Osteoblast (primary cell): ENCODE data around the gene EFL1. TPM values are rescaled to one million over a fixed set of nuclear protein-coding genes. Genes with fewer than 3 reads are reported as not detected.

ENCODE experiments used
- DNase-seq: peaks from one replicate; pipeline ENCODE4 v3.0.0; 2011; ENCODE audit warnings: low spot score, mixed read lengths; ENCODE audit not compliant: insufficient read length; ENCODE audit errors: missing footprints
- H2AFZ ChIP-seq: 2 replicates; pipeline ENCODE4 v1.6.0; 2011; ENCODE audit warnings: mild to moderate bottlenecking, low read length
- H3K27ac ChIP-seq: 2 replicates; pipeline ENCODE4 v1.5.1; 2011; ENCODE audit warnings: mild to moderate bottlenecking, low read depth, low read length, moderate library complexity
- H3K27me3 ChIP-seq: 2 replicates; pipeline ENCODE4 v1.6.0; 2012; ENCODE audit warnings: mild to moderate bottlenecking, control low read depth, inconsistent platforms, low read length, moderate library complexity; ENCODE audit not compliant: insufficient read depth
- H3K36me3 ChIP-seq: 2 replicates; pipeline ENCODE4 v1.5.1; 2011; ENCODE audit warnings: mild to moderate bottlenecking, low read length, control low read depth, moderate library complexity; ENCODE audit not compliant: insufficient read depth
- H3K4me1 ChIP-seq: 2 replicates; pipeline ENCODE4 v1.5.1; 2011; ENCODE audit warnings: mild to moderate bottlenecking, low read length, control low read depth, moderate library complexity; ENCODE audit not compliant: insufficient read depth
- H3K4me2 ChIP-seq: 2 replicates; pipeline ENCODE4 v1.6.0; 2011; ENCODE audit warnings: mild to moderate bottlenecking, low read length; ENCODE audit not compliant: insufficient read depth
- H3K4me3 ChIP-seq: fragments of 200-600 bp; sonication (generic); 3 replicates; pipeline ENCODE4 v1.5.1; 2012; ENCODE audit warnings: mild to moderate bottlenecking, low read length, inconsistent platforms; ENCODE audit not compliant: insufficient read depth
- H3K79me2 ChIP-seq: 2 replicates; pipeline ENCODE4 v1.6.0; 2012; ENCODE audit warnings: mild to moderate bottlenecking, low read length, control low read depth, inconsistent platforms; ENCODE audit not compliant: insufficient read depth
- H3K9me3 ChIP-seq: 2 replicates; pipeline ENCODE4 v1.5.1; 2011; ENCODE audit warnings: low read depth, low read length, control low read depth
- H4K20me1 ChIP-seq: 2 replicates; pipeline ENCODE4 v1.6.0; 2012; ENCODE audit warnings: mild to moderate bottlenecking, low read length, control low read depth; ENCODE audit not compliant: insufficient read depth
- total RNA-seq: library from RNA; depleted of rRNA; stranded (reverse); fragments of >200 nt; gene quantifications from 2 replicates; pipeline ENCODE4 v1.2.3, GENCODE V29; 2012
- TF ChIP-seq, protein P1 (sequence below): IDR thresholded peaks from 2 replicates; pipeline ENCODE4 v1.5.1; 2011; ENCODE audit warnings: mild to moderate bottlenecking, low read depth, low read length, moderate library complexity; ENCODE audit errors: extremely low read depth

EFL1 gene
- total RNA-seq, 1 donor, result 32.9 TPM

DNA sequence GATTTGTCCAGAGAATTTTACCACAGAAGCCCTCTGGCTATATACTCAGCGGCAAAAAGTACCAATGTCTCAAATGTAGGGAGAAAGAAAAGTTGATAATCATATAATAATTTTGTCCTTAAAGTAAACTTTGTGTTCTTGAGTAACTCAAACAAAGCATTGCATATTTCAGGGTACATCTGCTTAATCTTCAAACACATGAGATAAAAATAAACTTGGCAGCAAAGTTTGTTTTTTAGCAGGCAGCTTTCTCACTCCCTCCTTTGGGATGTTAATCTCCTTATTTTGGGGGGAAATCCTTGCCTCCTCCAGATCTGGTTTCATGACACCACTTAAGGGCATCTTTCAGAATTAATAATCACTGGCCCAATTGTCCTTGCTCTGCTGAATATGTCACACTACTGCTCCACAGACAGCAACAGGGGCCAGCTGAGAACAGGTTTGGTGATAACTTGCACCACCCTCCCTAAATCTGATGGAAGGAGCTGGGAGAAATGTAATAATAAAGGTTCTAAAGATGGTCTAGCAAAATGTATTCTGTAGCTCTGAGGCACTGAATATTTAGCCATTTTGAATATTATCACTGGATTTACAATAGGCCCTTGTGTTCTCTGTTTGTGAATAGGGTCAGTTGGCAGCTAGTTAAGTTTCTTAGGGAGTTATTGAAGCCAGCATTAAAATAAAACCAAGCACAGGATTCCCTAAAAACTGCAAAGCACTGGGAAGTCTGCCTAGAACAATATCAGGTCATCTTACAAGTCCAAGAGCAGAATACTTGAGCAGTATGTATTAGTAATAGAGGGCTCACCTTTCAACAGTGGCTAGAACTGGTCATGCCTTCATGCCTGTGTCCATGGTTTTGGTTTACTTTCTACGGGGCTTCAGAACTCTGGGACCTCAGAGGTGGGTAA, 79.2 kb downstream of the EFL1 start:
- peak overlapping the region; percentile 71 for H3K4me2 ChIP-seq

DNA sequence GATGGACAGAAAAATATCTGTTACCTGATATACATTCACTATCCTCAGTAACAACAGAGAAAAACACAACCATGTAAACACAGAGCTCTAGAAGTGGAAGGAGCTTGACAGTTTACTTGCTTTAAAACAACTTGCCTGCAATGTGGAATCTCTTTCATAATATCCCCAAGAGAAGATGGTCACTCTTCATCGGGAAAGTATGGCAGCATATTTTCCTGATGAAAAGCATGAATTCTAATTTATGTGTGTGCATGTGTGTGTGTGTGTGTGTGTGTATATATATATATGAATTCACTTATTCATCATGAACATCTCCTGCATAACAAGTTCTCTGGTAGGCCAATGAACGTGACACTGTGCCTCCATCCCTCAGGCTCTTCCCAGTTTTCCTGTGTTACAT, 81.2 kb downstream of the EFL1 start:
- Histone ChIP-seq H4K20me1 (no peaks in the 10 kb centered on the region), H3K27ac (no peak overlapping the region), H2AFZ (no peak overlapping the region), H3K9me3 (no peaks in the 10 kb centered on the region), H3K4me2 (no peak overlapping the region), H3K4me1 (peaks cover 59% of the 10 kb centered on the region), H3K27me3 (no peaks in the 10 kb centered on the region), H3K79me2 (peaks cover 15% of the 10 kb centered on the region), H3K36me3 (no peaks in the 10 kb centered on the region), H3K4me3 (no peak overlapping the region)
- TF ChIP-seq, protein P1, sequence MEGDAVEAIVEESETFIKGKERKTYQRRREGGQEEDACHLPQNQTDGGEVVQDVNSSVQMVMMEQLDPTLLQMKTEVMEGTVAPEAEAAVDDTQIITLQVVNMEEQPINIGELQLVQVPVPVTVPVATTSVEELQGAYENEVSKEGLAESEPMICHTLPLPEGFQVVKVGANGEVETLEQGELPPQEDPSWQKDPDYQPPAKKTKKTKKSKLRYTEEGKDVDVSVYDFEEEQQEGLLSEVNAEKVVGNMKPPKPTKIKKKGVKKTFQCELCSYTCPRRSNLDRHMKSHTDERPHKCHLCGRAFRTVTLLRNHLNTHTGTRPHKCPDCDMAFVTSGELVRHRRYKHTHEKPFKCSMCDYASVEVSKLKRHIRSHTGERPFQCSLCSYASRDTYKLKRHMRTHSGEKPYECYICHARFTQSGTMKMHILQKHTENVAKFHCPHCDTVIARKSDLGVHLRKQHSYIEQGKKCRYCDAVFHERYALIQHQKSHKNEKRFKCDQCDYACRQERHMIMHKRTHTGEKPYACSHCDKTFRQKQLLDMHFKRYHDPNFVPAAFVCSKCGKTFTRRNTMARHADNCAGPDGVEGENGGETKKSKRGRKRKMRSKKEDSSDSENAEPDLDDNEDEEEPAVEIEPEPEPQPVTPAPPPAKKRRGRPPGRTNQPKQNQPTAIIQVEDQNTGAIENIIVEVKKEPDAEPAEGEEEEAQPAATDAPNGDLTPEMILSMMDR, result no peak
- no peak for DNase-seq

More for the DNA sequence above, 79.2 kb downstream of the EFL1 start:
- Histone ChIP-seq H3K27me3 (no peaks in the 10 kb centered on the region), H3K27ac (peak overlapping the region; percentile 57), H2AFZ (no peak overlapping the region), H3K36me3 (no peaks in the 10 kb centered on the region), H3K4me3 (peak overlapping the region; percentile 35), H4K20me1 (no peaks in the 10 kb centered on the region), H3K4me1 (peaks cover 40% of the 10 kb centered on the region), H3K9me3 (no peaks in the 10 kb centered on the region), H3K79me2 (peaks cover 10% of the 10 kb centered on the region)
- TF ChIP-seq, protein P1, result no peak
- DNase-seq, result peak; percentile 37

DNA sequence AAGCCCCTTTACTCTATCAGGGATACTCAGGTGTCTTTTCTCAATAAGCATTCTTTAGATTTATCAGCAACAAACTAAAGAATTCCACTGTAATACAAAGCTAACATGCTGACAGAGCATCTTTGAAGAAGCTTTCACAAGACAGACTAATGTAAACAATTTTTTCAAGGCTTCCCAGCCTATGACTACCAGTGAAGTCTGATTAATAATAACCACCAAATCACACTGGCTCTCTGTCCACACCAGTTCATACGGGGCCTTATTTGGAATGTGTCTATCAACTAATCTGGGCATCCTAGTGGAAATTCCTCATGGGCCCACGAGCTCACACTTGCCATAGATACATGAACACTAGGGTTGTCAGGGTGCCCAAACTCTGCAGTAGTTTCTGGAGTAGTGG, 84.5 kb downstream of the EFL1 start:
- peak overlapping the region; percentile 32 for H3K4me2 ChIP-seq
- peak; percentile 87 for DNase-seq
- peak overlapping the region; percentile 91 for H3K27ac ChIP-seq
- TF ChIP-seq, protein P1, result no peak
- peaks cover 25% of the 10 kb centered on the region for H3K79me2 ChIP-seq
- no peak overlapping the region for H3K4me3 ChIP-seq
- peaks cover 45% of the 10 kb centered on the region for H3K4me1 ChIP-seq
- no peaks in the 10 kb centered on the region for H3K27me3 ChIP-seq
- H4K20me1 ChIP-seq, result no peaks in the 10 kb centered on the region
- no peaks in the 10 kb centered on the region for H3K9me3 ChIP-seq
- H2AFZ ChIP-seq, result no peak overlapping the region
- H3K36me3 ChIP-seq, result no peaks in the 10 kb centered on the region

DNA sequence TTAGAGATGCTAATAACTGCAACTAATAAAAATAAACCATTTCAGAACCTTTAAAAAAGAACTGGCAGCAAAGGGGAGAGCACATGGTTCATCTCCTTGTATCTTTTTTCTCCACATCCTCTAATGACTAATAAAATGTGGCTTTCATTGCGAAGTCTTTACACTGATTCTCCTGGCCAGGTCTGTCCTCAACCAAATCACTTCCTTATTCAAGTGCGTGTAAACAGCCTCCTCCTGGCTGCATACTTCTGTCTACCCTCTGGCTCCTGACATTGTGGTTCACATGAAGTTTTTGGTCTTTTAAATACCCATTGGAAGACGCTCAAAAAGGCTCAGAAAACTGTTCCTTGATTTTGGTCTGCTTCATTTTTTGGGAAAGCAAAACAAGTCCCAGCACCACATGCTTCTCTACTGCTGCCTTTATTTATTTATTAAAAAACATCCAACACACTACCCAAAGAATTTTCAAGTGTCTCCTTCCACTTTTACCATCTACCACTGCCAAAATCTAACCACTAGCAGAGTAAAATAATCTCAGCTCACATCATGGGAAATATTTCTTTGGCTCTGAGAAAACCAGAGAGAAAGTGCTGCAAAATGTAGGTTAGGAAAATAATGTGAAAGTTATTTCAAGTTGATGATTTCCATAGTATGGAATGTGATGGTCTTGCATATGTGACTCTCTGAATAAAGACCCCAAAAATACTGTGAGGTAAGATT, 85.1 kb downstream of the EFL1 start:
- Histone ChIP-seq H3K4me2 (peak overlapping the region; percentile 32), H3K36me3 (no peaks in the 10 kb centered on the region), H3K4me1 (peaks cover 41% of the 10 kb centered on the region), H4K20me1 (no peaks in the 10 kb centered on the region), H3K9me3 (no peaks in the 10 kb centered on the region), H3K4me3 (no peak overlapping the region), H3K27me3 (no peaks in the 10 kb centered on the region), H2AFZ (no peak overlapping the region), H3K79me2 (peaks cover 23% of the 10 kb centered on the region), H3K27ac (peak overlapping the region; percentile 91)
- TF ChIP-seq, protein P1, result no peak
- peak; percentile 58 for DNase-seq
